ENCODE data around the gene BEAN1. TPM values are rescaled to one million over a fixed set of nuclear protein-coding genes. Genes with fewer than 3 reads are reported as not detected.

The BEAN1 gene
- total RNA-seq, 1 experiment from 2014 or later, result 0.61 TPM

DNA sequence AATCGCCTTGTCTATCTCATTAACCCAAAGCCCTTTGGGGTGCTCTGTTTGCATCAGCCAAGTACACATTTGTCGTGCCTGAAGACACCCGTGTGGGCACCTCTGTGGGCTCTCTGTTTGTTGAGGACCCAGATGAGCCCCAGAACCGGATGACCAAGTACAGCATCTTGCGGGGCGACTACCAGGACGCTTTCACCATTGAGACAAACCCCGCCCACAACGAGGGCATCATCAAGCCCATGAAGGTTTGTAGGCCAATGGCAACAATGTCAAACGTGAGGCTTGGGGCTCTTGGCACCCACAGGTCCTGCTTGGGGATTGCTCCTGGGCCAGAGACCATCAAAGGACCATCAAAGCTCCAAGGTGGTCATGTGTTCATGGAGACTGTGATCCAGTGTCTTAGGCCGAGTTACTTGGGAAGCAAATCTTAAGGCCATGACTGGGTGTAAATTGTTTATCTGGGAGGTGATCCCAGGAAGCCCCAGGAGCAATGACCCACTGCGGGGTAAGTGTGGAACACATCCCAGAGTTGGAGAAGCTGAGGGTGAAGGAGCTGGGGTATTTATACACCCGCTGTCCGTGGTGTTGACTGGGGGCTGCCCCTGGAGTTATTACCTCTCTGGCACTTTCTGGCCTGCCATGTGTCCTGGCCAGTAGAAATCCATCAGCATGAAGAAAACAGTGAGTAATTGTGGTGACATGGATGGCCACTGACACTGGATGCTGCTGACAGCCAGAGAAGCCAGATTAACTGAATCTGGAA is 36.6 kb upstream of the BEAN1 start:
- intact Hi-C loops (cut with micrococcal nuclease), result no loop called here
- BruUV-seq (replicated peaks), result no TSS peak
- RAD21 ChIA-PET (ENCODE audit: low non-redundant PET in 1 of 2, low total read pairs in 2 of 2, uncharacterized antibody in 2 of 2, unreplicated experiment in 2 of 2), result no interaction called here
- H4K20me1 ChIP-seq (ENCODE audit: insufficient read depth), result no peaks in the 10 kb centered on the region
- no peak overlapping the region for H3K27ac ChIP-seq (ENCODE audit: low read depth, low read length)
- no peaks in the 10 kb centered on the region for H3K9me3 ChIP-seq (ENCODE audit: control insufficient read depth in 1 of 2, insufficient read depth in 1 of 2, low read depth in 1 of 2, low read length in 2 of 2)
- no peaks in the 10 kb centered on the region for H3K9me2 ChIP-seq (ENCODE audit: insufficient read depth)
- H3K4me3 ChIP-seq (replicated peaks in 1 of 2; ENCODE audit: low read depth in 1 of 2, low read length in 2 of 2), result no peak overlapping the region
- H3K79me2 ChIP-seq (ENCODE audit: insufficient read depth, low read length), result no peaks in the 10 kb centered on the region
- CTCF ChIA-PET, result no interaction called here
- ATAC-seq (no peak), DNase-seq (ENCODE audit: low read depth, low spot score) (no peak)
- TF ChIP-seq ELF1 (IDR thresholded peaks at IDR 0.05; ENCODE audit: borderline replicate concordance, low read depth) (no peak), ZFX (IDR thresholded peaks at IDR 0.05) (no peak), POLR2A (IDR thresholded peaks at IDR 0.05; ENCODE audit: borderline replicate concordance, extremely low read depth, insufficient read depth, insufficient read length) (no peak), EGR1 (IDR thresholded peaks at IDR 0.05; ENCODE audit: low read depth) (no peak), CEBPB (IDR thresholded peaks at IDR 0.05; ENCODE audit: low read depth) (no peak)
- TF ChIP-seq, protein P1, sequence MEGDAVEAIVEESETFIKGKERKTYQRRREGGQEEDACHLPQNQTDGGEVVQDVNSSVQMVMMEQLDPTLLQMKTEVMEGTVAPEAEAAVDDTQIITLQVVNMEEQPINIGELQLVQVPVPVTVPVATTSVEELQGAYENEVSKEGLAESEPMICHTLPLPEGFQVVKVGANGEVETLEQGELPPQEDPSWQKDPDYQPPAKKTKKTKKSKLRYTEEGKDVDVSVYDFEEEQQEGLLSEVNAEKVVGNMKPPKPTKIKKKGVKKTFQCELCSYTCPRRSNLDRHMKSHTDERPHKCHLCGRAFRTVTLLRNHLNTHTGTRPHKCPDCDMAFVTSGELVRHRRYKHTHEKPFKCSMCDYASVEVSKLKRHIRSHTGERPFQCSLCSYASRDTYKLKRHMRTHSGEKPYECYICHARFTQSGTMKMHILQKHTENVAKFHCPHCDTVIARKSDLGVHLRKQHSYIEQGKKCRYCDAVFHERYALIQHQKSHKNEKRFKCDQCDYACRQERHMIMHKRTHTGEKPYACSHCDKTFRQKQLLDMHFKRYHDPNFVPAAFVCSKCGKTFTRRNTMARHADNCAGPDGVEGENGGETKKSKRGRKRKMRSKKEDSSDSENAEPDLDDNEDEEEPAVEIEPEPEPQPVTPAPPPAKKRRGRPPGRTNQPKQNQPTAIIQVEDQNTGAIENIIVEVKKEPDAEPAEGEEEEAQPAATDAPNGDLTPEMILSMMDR (IDR thresholded peaks at IDR 0.05 in 2 of 3, conservative IDR thresholded peaks at IDR 0.05 in 1 of 3; ENCODE audit: borderline replicate concordance in 1 of 3, insufficient read depth in 1 of 3, low read depth in 2 of 3, low read length in 2 of 3), result no peak
- no peaks in the 10 kb centered on the region; the same call in 1 of the 2 replicates for H3K27me3 ChIP-seq (ENCODE audit: insufficient read depth, low read length)
- no peak overlapping the region for H3K9ac ChIP-seq (ENCODE audit: low read length)
- H3K4me1 ChIP-seq (ENCODE audit: control insufficient read depth in 1 of 2, insufficient read depth in 2 of 2, low read length in 2 of 2), result no peaks in the 10 kb centered on the region
- H3K4me2 ChIP-seq (ENCODE audit: low read length), result no peak overlapping the region
- POLR2A ChIA-PET, result no interaction called here
- H2AFZ ChIP-seq (ENCODE audit: low read depth, low read length, poor library complexity, severe bottlenecking), result no peak overlapping the region
- H3K36me3 ChIP-seq (ENCODE audit: control insufficient read depth in 1 of 2, insufficient read depth in 2 of 2, low read length in 2 of 2), result no peaks in the 10 kb centered on the region

All from HCT116 (cell line).